GM21528 (cell line): ENCODE measurements around the gene NOS1.
"Not testable (repeated sequence)": the region's sequence is repeated elsewhere in the genome, so short reads cannot be mapped to it uniquely, and the experiment has no call there.

Source experiments
- ATAC-seq: cut with Tn5 transposase; IDR thresholded peaks from one replicate; pipeline ENCODE4 v1.9.1; 2021; ENCODE audit warnings: mild to moderate bottlenecking, moderate library complexity; ENCODE audit not compliant: unreplicated experiment, low FRiP score

Gene NOS1

DNA sequence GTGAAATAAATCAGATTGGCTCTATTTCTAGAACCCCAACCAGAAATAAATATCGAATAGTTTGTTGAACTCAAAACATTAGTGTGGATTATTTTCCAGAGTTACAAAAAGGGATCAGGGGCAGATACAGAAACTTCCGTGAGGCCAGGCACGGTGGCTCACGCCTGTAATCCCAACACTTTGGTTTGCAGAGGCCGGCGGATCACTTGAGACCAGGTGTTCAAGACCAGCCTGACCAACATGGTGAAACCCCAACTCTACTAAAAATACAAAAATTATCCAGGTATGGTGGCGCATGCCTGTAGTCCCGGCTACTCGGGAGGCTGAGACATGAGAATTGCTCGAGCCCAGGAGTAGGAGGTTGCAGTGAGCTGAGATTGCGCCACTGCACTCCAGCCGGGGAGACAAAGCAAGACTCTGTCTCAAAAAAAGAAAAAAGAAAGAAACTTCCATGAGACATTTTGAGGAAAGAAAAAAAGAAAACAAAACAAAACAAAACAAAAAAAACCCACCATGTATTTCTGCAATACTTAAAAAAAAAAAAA lies 173.2 kb downstream of the NOS1 start:
- ATAC-seq: no peak

DNA sequence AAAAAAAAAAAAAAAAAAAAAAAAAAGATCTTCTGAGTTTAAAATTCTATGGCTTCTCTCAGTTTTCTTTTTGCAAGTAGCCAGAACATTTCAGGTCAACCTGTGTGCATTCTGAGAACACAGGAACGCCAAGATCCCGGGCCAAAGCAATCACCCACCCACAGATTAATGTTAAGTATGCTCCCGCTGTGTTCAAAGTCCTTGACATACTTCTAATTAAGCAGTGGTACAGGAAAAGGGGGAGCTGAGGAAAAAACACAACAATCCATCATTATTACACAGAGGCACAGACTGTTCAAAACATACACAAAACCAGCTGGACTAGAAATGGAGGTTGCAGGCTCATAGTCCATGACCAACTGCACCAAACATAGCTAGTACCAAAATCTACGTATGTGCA lies 174.0 kb downstream of the NOS1 start:
- no peak for ATAC-seq

DNA sequence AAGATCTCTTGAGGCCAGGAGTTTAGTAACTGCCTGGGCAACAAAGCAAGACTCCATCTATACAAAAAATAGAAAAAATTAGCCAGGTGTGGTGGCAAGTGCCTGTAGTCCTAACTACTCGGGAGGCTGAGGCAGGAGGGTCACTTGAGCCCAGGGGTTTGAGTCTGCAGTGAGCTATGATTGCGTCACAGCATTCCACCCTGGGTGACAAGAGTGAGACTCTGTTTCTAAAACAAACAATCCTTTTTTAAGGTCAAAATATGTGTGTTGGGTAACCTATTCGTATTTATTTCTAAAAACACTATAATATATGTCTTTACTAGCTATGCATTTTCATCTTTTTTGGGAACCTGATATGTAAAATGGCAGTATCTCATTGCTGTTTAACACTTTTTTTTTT lies 178.6 kb downstream of the NOS1 start:
- ATAC-seq: no peak

DNA sequence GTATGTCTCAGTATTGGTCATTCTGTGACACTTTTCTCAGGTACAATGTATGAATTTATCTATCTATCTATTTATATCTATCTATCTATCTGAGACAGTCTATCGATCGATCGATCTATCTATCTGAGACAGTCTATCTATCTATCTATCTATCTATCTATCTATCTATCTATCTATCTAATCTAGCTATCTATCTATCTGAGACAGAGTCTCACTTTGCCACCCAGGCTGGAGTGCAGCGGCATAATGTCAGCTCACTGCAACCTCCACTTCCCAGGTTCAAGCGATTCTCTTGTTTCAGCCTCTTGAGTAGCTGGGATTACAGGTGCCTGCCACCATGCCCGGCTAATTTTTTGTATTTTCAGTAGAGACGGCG lies 180.0 kb downstream of the NOS1 start:
- ATAC-seq: not testable (repeated sequence)

DNA sequence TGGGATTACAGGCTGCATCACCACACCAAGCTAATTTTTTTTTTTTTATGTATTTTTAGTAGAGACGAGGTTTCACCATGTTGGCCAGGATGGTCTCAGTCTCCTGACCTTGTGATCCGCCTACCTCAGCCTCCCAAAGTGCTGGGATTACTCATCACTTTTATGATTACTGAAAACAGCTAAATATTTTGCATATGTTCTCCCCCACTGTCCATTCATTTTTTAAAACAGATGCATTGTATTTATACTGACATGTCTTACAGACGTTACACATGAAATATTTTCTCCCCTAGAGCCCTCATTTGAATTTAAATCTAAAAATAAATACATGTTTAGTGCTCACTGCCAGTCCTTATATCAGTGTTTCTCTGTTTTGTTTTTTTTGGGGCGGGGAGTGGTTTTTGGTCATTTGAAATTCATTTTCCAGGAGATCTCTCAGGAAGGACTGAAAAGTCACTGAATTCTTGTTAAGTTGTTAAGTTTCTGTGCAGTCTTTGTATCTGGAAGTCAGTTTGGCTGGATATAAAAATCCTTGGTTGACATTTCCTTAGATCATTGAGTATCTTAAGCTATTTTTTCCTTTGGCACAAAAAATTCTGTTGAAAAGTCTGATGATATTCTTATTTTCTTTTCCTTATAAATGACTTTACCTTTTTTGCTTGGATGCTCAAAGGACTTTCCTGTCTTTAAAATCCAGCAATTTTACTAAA lies 180.5 kb downstream of the NOS1 start:
- no peak for ATAC-seq

DNA sequence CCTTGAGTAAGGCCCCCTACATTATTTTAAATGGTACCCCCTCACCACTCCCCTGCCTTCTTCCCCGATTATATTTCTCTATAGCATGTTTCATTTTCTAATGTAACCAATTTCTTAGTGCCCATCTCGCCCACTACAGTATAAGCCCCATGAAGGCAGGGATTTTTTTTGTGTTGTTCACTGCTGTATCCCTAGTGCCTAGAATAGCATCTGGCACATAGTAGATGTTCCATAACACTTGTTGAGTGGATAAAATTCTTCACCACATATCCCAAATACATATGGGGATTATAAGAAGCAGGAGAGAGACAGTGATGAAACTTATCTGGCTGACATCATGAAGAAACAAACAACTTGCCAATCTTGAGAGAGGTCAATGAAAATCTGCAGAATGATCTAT lies 182.7 kb downstream of the NOS1 start:
- ATAC-seq: no peak

DNA sequence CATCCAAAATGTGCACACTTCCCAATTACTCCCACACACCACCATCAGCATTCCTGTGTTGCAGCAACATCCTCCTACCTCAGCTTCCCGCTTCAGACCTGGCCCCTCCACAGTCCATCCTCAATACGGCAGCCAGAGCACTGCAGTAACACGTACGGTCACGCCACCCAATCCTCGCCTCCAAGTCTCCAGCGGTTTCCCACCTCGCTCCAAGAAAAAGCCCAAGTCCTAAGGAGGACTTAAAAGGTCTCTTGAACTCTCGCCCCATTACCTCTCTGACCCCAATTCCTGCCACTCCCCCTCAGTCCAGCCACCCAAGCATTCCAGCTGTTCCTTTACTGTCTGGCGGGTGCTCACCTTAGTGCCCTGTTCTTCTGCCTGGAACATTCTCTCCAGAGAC lies 183.1 kb downstream of the NOS1 start:
- no peak for ATAC-seq

DNA sequence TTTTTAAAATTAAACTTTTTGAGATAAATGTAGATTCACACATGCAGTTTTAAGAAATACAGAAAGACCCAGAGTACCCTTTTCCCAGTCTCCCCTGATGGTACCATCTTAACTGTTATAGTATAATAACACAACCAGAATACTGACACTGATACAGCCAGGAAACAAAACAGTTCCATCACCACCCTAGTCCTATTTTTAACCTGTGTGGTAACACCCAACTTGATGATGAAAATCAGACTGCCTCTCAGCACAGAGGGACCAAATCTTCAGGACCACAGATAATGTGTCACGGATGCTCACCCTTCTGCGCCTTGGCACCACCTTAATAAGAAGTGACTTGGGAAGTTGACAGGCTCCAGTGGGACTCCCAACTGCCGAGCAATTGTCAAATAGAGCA lies 189.3 kb downstream of the NOS1 start:
- no peak for ATAC-seq

DNA sequence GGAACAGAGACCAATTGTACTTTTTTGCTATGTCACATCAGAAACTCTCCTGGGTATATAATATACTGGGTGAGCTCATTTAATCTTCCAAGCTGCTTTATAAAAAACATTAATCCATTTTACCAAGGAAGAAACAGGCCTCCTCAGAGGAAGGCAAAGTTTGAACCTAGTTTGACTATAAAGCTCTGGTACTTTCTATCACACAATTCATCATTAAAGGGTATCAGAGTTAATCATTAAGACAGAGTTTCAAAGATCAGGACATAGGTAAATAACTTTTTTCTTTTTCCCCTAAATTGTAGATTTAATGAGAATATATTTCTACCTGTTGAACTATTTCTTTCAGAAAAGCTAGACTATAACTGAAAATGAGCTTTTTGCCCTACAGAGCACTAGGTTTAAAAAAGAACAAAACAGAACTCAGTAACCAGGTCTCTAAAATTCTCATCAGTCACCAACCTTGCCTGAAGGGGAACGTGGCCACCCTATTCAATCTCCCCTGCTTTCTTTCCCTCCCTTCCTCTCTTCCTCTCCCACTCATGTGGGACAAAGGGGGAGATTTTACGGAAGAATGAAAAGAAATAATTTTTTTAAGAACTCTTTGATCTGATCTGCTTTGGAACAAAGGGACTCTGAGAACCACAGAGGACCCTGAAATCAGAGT lies 189.8 kb downstream of the NOS1 start:
- ATAC-seq: no peak

DNA sequence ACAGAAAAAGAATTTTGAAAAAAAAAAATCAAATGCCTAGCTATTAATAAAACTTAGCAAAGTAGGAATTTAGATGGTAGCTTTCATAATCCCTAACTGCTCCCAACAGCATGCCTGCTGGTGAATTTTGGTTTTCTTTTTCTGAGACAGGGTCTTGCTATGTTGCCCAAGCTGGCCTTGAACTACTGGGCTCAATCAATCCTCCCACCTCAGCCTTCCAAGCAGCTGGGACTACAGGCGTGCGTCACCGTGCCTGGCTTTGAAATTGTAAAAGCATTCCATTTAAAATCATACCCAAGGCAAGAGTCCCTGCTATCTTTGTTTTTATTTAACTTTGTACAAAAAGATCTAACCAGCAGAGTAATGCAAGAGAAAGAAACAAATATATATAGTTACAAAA lies 191.9 kb downstream of the NOS1 start:
- ATAC-seq: no peak

DNA sequence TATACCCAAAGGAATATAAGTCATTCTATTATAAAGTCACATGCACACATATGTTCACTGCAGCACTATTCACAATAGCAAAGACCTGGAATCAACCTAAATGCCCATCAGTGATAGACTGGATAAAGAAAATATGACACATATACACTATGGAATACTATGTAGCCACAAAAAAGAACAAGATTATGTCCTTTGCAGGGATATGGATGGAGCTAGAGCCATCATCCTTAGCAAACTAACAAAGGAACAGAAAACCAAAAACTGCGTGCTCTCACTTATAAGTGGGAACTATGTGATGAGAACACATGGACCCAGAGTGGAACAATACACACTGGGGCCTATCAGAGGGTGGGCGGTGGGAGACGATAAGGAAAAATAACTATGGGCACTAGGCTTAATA lies 192.4 kb downstream of the NOS1 start:
- ATAC-seq: no peak

DNA sequence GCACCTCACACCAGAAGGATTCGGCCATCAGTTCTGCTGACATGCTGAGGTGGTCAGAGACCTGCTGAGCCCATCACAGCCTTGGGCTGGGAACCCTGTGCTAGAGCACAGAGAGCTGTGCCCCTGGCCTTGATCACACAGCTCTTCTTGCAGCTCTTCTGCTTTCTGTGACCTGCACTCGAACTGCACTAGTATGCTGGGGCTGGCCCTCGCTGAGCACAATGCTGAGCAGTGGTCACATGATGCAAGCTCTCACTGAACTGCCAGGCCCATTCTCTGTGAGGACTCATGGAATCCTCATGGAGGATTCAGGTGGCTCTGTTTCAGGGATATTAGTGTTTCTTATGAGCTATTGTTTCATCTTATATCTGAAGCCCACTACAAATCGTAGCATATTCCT lies 193.7 kb downstream of the NOS1 start:
- no peak for ATAC-seq

DNA sequence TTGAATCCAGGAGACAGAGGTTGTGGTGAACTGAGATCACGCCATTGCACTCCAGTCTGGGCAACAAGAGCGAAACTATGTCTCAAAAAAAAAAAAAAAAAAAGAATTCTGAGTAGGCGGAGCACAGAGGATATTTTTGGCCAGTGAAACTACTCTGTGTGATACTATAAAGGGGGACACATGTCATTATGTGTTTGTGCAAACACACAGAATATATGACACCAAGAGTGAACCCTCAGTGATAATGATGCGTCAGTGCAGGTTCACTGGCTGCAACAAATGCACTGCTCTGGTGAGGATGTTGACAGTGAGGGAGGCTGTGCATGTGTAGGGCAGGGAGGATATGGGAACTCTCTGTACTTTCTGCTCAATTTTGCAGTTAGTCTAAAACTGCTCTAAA lies 195.3 kb downstream of the NOS1 start:
- no peak for ATAC-seq

DNA sequence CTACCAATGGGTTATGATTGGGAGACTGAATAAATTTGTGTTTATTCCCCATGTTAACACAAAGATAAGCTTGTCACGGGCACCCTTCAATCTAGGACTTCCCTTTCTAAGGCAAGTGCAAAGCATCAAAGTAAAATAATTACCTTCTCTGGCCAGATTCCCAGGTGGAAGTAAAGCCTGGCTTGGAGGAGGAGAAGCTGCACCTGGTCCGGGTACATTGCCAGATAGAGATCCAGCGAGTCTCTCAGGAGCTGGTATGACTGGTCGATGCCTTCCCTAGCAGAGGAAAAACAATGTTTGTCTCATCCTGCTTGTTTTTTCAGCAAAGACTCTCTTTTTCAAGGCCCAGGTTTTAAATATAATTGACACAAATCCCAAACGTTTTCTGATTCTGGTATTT lies 196.1 kb downstream of the NOS1 start:
- no peak for ATAC-seq

DNA sequence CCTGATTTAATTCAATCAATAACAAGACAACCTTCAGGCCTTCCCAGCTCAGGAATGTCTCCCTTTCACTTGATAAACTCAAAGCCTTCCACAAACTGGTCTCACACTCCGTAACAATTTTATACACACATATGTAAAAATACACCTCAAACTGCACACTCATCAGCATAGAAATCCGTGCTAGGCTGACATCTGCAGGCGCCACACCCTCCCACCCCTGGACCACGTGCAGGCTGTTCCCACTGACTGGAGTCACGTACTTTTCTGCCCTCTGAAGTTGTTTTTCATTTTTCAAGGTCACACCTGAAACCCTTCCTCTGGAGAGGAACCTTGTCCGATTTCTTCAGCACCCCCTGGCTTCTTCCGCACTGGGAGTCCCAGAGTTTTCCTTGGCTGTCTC lies 198.8 kb downstream of the NOS1 start:
- ATAC-seq: no peak

DNA sequence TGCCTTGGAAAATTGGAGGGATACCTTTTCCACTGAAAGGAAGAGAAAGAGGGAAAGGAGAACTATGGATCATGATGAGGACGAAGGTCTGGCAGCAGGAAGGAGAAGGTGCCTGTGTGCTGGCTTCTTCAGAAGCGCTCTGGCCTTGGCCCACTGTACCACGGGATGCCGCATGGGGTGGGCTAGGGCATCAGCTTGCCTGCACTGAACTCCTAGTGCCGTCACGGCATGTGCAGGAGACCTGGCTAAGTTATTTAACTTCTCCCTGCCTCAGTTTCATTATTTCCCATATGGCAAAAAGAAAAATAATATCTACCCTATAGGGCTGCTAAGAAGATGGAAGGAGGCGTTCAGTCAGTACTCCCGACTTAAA lies 199.3 kb downstream of the NOS1 start:
- ATAC-seq: no peak

DNA sequence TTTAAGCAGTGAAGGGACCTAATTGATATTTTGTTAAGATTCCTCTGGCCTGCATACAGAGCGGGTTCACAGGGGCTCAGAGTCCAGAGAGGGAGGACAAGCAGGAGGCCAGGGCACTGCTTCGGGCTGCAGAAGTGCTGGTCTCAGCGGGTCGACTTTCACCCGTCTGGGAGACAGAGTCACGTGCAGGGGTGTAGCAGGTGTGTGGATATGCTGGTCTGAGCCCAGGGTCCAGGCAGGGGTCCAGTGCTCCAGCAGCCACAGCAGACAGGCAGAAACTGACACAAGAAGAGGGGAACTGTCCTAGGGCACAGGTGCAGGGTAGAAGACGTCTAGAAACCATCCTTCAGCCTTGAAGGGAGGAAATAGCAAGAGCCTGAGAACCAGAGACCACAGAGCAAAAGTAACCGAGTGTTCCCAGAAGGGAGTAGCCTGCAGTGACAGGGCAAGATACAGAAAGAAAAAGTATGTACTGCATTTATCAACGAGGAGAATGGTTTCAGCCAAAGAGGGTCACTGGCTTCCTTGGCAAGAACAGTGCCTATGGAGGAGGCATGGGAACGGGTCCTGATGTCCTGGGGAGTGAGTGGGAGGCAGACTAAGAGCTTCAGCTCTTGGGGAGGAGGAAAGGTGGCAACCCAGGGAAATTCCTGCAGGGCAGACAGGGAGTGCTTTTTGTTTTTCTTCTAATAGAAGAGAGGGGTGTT lies 199.8 kb downstream of the NOS1 start:
- no peak for ATAC-seq

DNA sequence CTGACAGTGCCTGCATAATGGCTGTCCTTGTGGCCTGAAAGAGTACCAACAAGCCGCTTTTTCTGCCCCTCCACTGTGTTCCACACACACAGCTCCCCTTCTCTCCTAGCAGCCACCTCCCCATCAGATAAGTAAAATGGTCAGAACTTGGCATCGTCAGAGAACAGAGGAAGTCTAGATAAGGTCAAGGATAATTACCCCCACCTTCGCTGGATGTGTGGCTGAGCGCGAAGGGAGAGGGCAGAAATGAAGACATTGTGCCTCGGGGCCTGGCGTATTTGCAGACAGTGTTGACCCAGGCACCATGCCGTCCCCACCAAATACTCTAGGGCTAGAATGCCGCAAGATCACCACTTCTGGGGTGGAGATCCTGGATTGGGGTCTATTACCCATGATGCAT lies 201.8 kb downstream of the NOS1 start:
- no peak for ATAC-seq

DNA sequence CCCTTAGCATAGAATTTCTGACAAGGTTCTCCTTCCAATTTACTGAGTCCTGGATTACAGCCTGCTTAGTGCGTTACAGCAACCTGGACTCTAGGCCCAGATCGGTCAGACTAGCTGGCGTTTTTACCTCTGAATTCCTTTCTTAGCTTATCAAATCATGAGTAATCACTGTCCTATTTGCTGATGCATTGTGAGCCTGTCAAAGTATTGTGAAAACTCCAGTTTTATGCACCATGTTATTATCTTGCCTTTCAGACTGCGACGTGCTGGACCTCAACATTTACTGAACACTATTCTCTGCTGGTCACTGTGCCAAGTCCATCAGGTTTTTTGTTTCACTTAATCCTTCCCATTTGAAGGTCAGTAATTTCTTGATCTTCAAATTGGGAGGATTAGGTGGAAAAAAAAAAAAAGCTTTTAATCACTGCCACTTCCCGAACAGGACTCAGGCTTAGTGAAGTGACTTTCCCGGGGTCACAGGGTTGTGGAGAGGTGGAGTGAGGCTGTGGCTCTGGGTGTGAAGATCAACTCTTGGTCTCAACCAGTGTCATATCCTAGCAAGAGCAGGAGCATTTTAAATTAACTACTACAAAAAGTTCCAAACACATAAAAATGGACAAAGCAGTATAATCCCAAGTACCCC lies 202.4 kb downstream of the NOS1 start:
- no peak for ATAC-seq
